ENCODE results near the gene POLR2J.
"Not testable (repeated sequence)": the region's sequence is repeated elsewhere in the genome, so short reads cannot be mapped to it uniquely, and the experiment has no call there.

POLR2J gene

GRCh38 chr7:102514881-102515721, 36.4 kb upstream of the POLR2J start:
- CTCF ChIA-PET; H3K4me1 ChIP-seq (ENCODE audit: control insufficient read depth, insufficient read depth, low read length); H3K4me3 ChIP-seq (ENCODE audit: low read depth, low read length); H3K27ac ChIP-seq (ENCODE audit: extremely low read depth, low read depth, low read length); H3K36me3 ChIP-seq (ENCODE audit: control insufficient read depth in 2 of 2, insufficient read depth in 1 of 2, low read length in 2 of 2); POLR2A ChIA-PET; H3K9me3 ChIP-seq (ENCODE audit: control insufficient read depth, insufficient read depth, low read depth, low read length): not testable (repeated sequence)

GRCh38 chr7:102512642-102513221, 34.0 kb upstream of the POLR2J start:
- H3K4me3 ChIP-seq (ENCODE audit: low read depth, low read length); CTCF ChIA-PET; H3K36me3 ChIP-seq (ENCODE audit: control insufficient read depth in 2 of 2, insufficient read depth in 1 of 2, low read length in 2 of 2); POLR2A ChIA-PET; H3K27ac ChIP-seq (ENCODE audit: extremely low read depth, low read depth, low read length); H3K4me1 ChIP-seq (ENCODE audit: control insufficient read depth, insufficient read depth, low read length); H3K9me3 ChIP-seq (ENCODE audit: control insufficient read depth, insufficient read depth, low read depth, low read length): not testable (repeated sequence)
- TF ChIP-seq PRDM4 (tag by site-specific recombination; IDR thresholded peaks at IDR 0.05) (peak; percentile 46), ZNF398 (tag by site-specific recombination; IDR thresholded peaks at IDR 0.05) (0 out of 2 replicates have a peak, but pooled peaks have one; percentile 16), WT1 (tag by site-specific recombination; IDR thresholded peaks at IDR 0.05) (peak; percentile 95), EGR2 (tag by site-specific recombination; IDR thresholded peaks at IDR 0.05; ENCODE audit: low read depth) (peak; percentile 54; the same call in 1 of the 2 replicates), KLF1 (tag by site-specific recombination; IDR thresholded peaks at IDR 0.05) (0 out of 2 replicates have a peak, but pooled peaks have one; percentile 50), PRDM10 (tag by site-specific recombination; IDR thresholded peaks at IDR 0.05) (0 out of 2 replicates have a peak, but pooled peaks have one; percentile 28), SP3 (tag by site-specific recombination; IDR thresholded peaks at IDR 0.05) (peak; percentile 67), ZNF266 (tag by site-specific recombination; IDR thresholded peaks at IDR 0.05; ENCODE audit: low read depth) (peak; percentile 35; the same call in 1 of the 2 replicates), KLF17 (tag by site-specific recombination; IDR thresholded peaks at IDR 0.05) (peak; percentile 91), PATZ1 (tag by site-specific recombination; IDR thresholded peaks at IDR 0.05) (0 out of 2 replicates have a peak, but pooled peaks have one; percentile 30), TSHZ1 (tag by site-specific recombination; IDR thresholded peaks at IDR 0.05; ENCODE audit: borderline replicate concordance) (0 out of 2 replicates have a peak, but pooled peaks have one; percentile 30), ZFHX2 (tag by site-specific recombination; conservative IDR thresholded peaks at IDR 0.05) (peak; percentile 76)

- H3K4me1 ChIP-seq (ENCODE audit: control insufficient read depth, insufficient read depth, low read length); CTCF ChIA-PET; H3K4me3 ChIP-seq (ENCODE audit: low read depth, low read length); H3K36me3 ChIP-seq (ENCODE audit: control insufficient read depth in 2 of 2, insufficient read depth in 1 of 2, low read length in 2 of 2); H3K27ac ChIP-seq (ENCODE audit: extremely low read depth, low read depth, low read length); H3K9me3 ChIP-seq (ENCODE audit: control insufficient read depth, insufficient read depth, low read depth, low read length); POLR2A ChIA-PET: not testable (repeated sequence)
Observed at GRCh38 chr7:102511860-102512522, 33.3 kb upstream of the POLR2J start.

All from HEK293 (cell line).